ENCODE data around the gene TNKS2. TPM values are rescaled to one million over a fixed set of nuclear protein-coding genes. Genes with fewer than 3 reads are reported as not detected.
"Not testable (repeated sequence)": the region's sequence is repeated elsewhere in the genome, so short reads cannot be mapped to it uniquely, and the experiment has no call there.

Gene TNKS2
- total and polyA plus RNA-seq, 4 donors, result 8.6 to 80.1 (median 23.3) TPM

GRCh38 chr10:91803386-91804125 is 5.3 kb downstream of the TNKS2 start:
- DNase-seq (no peak), ATAC-seq (ENCODE audit: insufficient read depth, low FRiP score) (no peak)
- Histone ChIP-seq H3K4me1 (ENCODE audit: control insufficient read depth in 5 of 5, insufficient read depth in 5 of 5, low read length in 5 of 5) (peaks cover 0 to 26% (median 7%) of the 10 kb centered on the region in 5 donors), H3K4me3 (no peak overlapping the region), H3K36me3 (ENCODE audit: control insufficient read depth in 4 of 4, insufficient read depth in 4 of 4, low read length in 4 of 4) (peaks cover 4 to 9% (median 6%) of the 10 kb centered on the region in 4 donors), H3K27me3 (ENCODE audit: control insufficient read depth in 3 of 3, insufficient read depth in 3 of 3, low read length in 2 of 3) (no peaks in the 10 kb centered on the region), H3K9me3 (ENCODE audit: control insufficient read depth in 4 of 4, insufficient read depth in 3 of 4, low read length in 3 of 4) (no peaks in the 10 kb centered on the region), H3K9ac (ENCODE audit: insufficient read depth in 1 of 2, low read length in 2 of 2) (no peak overlapping the region), H3K27ac (ENCODE audit: low read depth in 1 of 2, low read length in 1 of 2) (no peak overlapping the region)
- 93 to 99% methylated on average over 3 of the region's 3 CpGs for WGBS, 2 donors
- TF ChIP-seq CTCF (IDR thresholded peaks at IDR 0.05; ENCODE audit: control extremely low read depth, extremely low read depth), result no peak

- Histone ChIP-seq H3K36me3 (ENCODE audit: control insufficient read depth in 4 of 4, insufficient read depth in 4 of 4, low read length in 4 of 4) (peaks cover 4 to 9% (median 6%) of the 10 kb centered on the region in 4 donors), H3K27me3 (ENCODE audit: control insufficient read depth in 3 of 3, insufficient read depth in 3 of 3, low read length in 2 of 3) (no peaks in the 10 kb centered on the region), H3K4me1 (ENCODE audit: control insufficient read depth in 5 of 5, insufficient read depth in 5 of 5, low read length in 5 of 5) (peaks cover 0 to 27% (median 7%) of the 10 kb centered on the region in 5 donors), H3K27ac (ENCODE audit: low read depth in 1 of 2, low read length in 1 of 2) (no peak overlapping the region), H3K9me3 (ENCODE audit: control insufficient read depth in 4 of 4, insufficient read depth in 3 of 4, low read length in 3 of 4) (no peaks in the 10 kb centered on the region), H3K4me3 (no peak overlapping the region), H3K9ac (ENCODE audit: insufficient read depth in 1 of 2, low read length in 2 of 2) (no peak overlapping the region)
- TF ChIP-seq CTCF (IDR thresholded peaks at IDR 0.05; ENCODE audit: control extremely low read depth, extremely low read depth), result no peak
- no peak for ATAC-seq (ENCODE audit: insufficient read depth, low FRiP score)
- DNase-seq, result no peak
Observed at GRCh38 chr10:91804126-91804510, 5.9 kb downstream of the TNKS2 start.

- no peak for TF ChIP-seq CTCF (IDR thresholded peaks at IDR 0.05; ENCODE audit: control extremely low read depth, extremely low read depth)
- ATAC-seq (ENCODE audit: insufficient read depth, low FRiP score) (no peak), DNase-seq (no peak)
- Histone ChIP-seq H3K27me3 (ENCODE audit: control insufficient read depth in 3 of 3, insufficient read depth in 3 of 3, low read length in 2 of 3) (no peaks in the 10 kb centered on the region), H3K27ac (ENCODE audit: low read depth in 1 of 2, low read length in 1 of 2) (no peak overlapping the region), H3K4me1 (ENCODE audit: control insufficient read depth in 5 of 5, insufficient read depth in 5 of 5, low read length in 5 of 5) (peaks cover 0 to 27% (median 3%) of the 10 kb centered on the region in 5 donors), H3K4me3 (no peak overlapping the region), H3K9me3 (ENCODE audit: control insufficient read depth in 4 of 4, insufficient read depth in 3 of 4, low read length in 3 of 4) (no peaks in the 10 kb centered on the region), H3K9ac (ENCODE audit: insufficient read depth in 1 of 2, low read length in 2 of 2) (no peak overlapping the region), H3K36me3 (ENCODE audit: control insufficient read depth in 4 of 4, insufficient read depth in 4 of 4, low read length in 4 of 4) (peaks cover 4 to 9% (median 6%) of the 10 kb centered on the region in 4 donors)
- WGBS, 2 donors, result 98% methylated on average over 2 of the region's 2 CpGs
Observed at GRCh38 chr10:91805110-91805838, 7.0 kb downstream of the TNKS2 start.

- not testable (repeated sequence) for H3K27ac ChIP-seq (ENCODE audit: low read depth in 1 of 2, low read length in 1 of 2); DNase-seq; H3K9me3 ChIP-seq (ENCODE audit: control insufficient read depth in 4 of 4, insufficient read depth in 3 of 4, low read length in 3 of 4); ATAC-seq (ENCODE audit: insufficient read depth, low FRiP score); H3K27me3 ChIP-seq (ENCODE audit: control insufficient read depth in 3 of 3, insufficient read depth in 3 of 3, low read length in 2 of 3); H3K36me3 ChIP-seq (ENCODE audit: control insufficient read depth in 4 of 4, insufficient read depth in 4 of 4, low read length in 4 of 4); H3K9ac ChIP-seq (ENCODE audit: insufficient read depth in 1 of 2, low read length in 2 of 2); H3K4me3 ChIP-seq
- H3K4me1 ChIP-seq (ENCODE audit: control insufficient read depth in 5 of 5, insufficient read depth in 5 of 5, low read length in 5 of 5), result peaks cover 0 to 26% (median 0%) of the 10 kb centered on the region in 5 donors
- WGBS, 2 donors, result 95 to 96% methylated on average over 14 of the region's 14 CpGs
Observed at GRCh38 chr10:91807264-91807663, 9.0 kb downstream of the TNKS2 start.

Measured in lung (tissue), 12 donors.